ENCODE results near the gene GRAMD2A.

GRCh38 chr15:72199205-72199515, 1.6 kb upstream of the GRAMD2A start:
- TF ChIP-seq ZNF274 (IDR thresholded peaks at IDR 0.05; ENCODE audit: low read depth, low read length) (no peak), SUZ12 (IDR thresholded peaks at IDR 0.05; ENCODE audit: extremely low read depth, insufficient read depth, insufficient read length) (no peak)

All from NT2/D1 (cell line).